ENCODE results near the gene WIPF1.
A peak's percentile ranks its signal among the peaks of the same experiment; 100 is the strongest.

WIPF1 gene

GRCh38 chr2:174535083-174535482 is 62.5 kb downstream of the WIPF1 start:
- no peak for TF ChIP-seq CTCF (IDR thresholded peaks at IDR 0.05; ENCODE audit: control insufficient read depth, insufficient read depth, low read depth, low read length, missing control alignments)
- no peak for DNase-seq (ENCODE audit: low read depth)
- no peak overlapping the region for H3K4me3 ChIP-seq (ENCODE audit: control insufficient read depth, low read depth, low read length)

- H3K4me3 ChIP-seq (ENCODE audit: control insufficient read depth, low read depth, low read length) = no peak overlapping the region
- DNase-seq (ENCODE audit: low read depth) = no peak
- no peak for TF ChIP-seq CTCF (IDR thresholded peaks at IDR 0.05; ENCODE audit: control insufficient read depth, insufficient read depth, low read depth, low read length, missing control alignments)
Measured at GRCh38 chr2:174529916-174530315, 67.7 kb downstream of the WIPF1 start.

- no peak for TF ChIP-seq CTCF (IDR thresholded peaks at IDR 0.05; ENCODE audit: control insufficient read depth, insufficient read depth, low read depth, low read length, missing control alignments)
- no peak for DNase-seq (ENCODE audit: low read depth)
- H3K4me3 ChIP-seq (ENCODE audit: control insufficient read depth, low read depth, low read length) = no peak overlapping the region
Measured at GRCh38 chr2:174527959-174528358, 69.6 kb downstream of the WIPF1 start.

- H3K4me3 ChIP-seq (ENCODE audit: control insufficient read depth, low read depth, low read length) = no peak overlapping the region
- DNase-seq (ENCODE audit: low read depth) = no peak
- no peak for TF ChIP-seq CTCF (IDR thresholded peaks at IDR 0.05; ENCODE audit: control insufficient read depth, insufficient read depth, low read depth, low read length, missing control alignments)
Measured at GRCh38 chr2:174527101-174527721, 70.4 kb downstream of the WIPF1 start.

GRCh38 chr2:174524527-174524926 is 73.1 kb downstream of the WIPF1 start:
- no peak overlapping the region for H3K4me3 ChIP-seq (ENCODE audit: control insufficient read depth, low read depth, low read length)
- no peak for TF ChIP-seq CTCF (IDR thresholded peaks at IDR 0.05; ENCODE audit: control insufficient read depth, insufficient read depth, low read depth, low read length, missing control alignments)
- DNase-seq (ENCODE audit: low read depth) = no peak

GRCh38 chr2:174522553-174522952 is 75.1 kb downstream of the WIPF1 start:
- no peak overlapping the region for H3K4me3 ChIP-seq (ENCODE audit: control insufficient read depth, low read depth, low read length)
- DNase-seq (ENCODE audit: low read depth) = no peak
- peak; percentile 40 for TF ChIP-seq CTCF (IDR thresholded peaks at IDR 0.05; ENCODE audit: control insufficient read depth, insufficient read depth, low read depth, low read length, missing control alignments)

GRCh38 chr2:174518395-174518794 is 79.2 kb downstream of the WIPF1 start:
- DNase-seq (ENCODE audit: low read depth) = no peak
- no peak overlapping the region for H3K4me3 ChIP-seq (ENCODE audit: control insufficient read depth, low read depth, low read length)
- TF ChIP-seq CTCF (IDR thresholded peaks at IDR 0.05; ENCODE audit: control insufficient read depth, insufficient read depth, low read depth, low read length, missing control alignments) = no peak

Data from AG09309 (cell line).